Measurements from ENCODE around the gene ELOVL7.

GRCh38 chr5:60763061-60763460 lies 81.0 kb downstream of the ELOVL7 start:
- TF ChIP-seq ELF1 (IDR thresholded peaks at IDR 0.05) (no peak), GATA2 (CRISPR knock-in tag; IDR thresholded peaks at IDR 0.05) (no peak), RFX5 (IDR thresholded peaks at IDR 0.05; ENCODE audit: low read length) (no peak), CTCF (IDR thresholded peaks at IDR 0.05) (no peak), MAX (IDR thresholded peaks at IDR 0.05; ENCODE audit: low read depth) (no peak), POLR2AphosphoS5 (IDR thresholded peaks at IDR 0.05; ENCODE audit: low read depth, low read length) (no peak), SMC3 (IDR thresholded peaks at IDR 0.05; ENCODE audit: low read depth, low read length) (no peak), CHD2 (IDR thresholded peaks at IDR 0.05; ENCODE audit: low read length, partially characterized antibody) (no peak), SIN3A (IDR thresholded peaks at IDR 0.05; ENCODE audit: borderline replicate concordance, low read depth, low read length) (no peak), TAF1 (IDR thresholded peaks at IDR 0.05; ENCODE audit: borderline replicate concordance, low read depth, low read length) (no peak), RAD21 (IDR thresholded peaks at IDR 0.05; ENCODE audit: low read length) (no peak), MEF2A (IDR thresholded peaks at IDR 0.05; ENCODE audit: borderline replicate concordance, low read depth) (no peak), USF1 (IDR thresholded peaks at IDR 0.05; ENCODE audit: borderline replicate concordance, low read depth) (no peak), NRF1 (IDR thresholded peaks at IDR 0.05; ENCODE audit: low read depth, low read length) (no peak)
